IMR-90 (cell line): Measurements from ENCODE around the gene CMTR1. TPM values are rescaled to one million over a fixed set of nuclear protein-coding genes. Genes with fewer than 3 reads are reported as not detected.

ENCODE experiments used
- ATAC-seq: fragments of 200-7000 bp; cut with Tn5 transposase; 2 replicates; pipeline ENCODE4 v1.9.1; 2020; ENCODE audit warnings: low read depth, mild to moderate bottlenecking, moderate library complexity
- BruUV-seq: library from RNA; stranded (reverse); fragments of 400-500 nt; replicated peaks from 2 replicates; lab custom pipeline; 2021; lab: Mats Ljungman, UMichigan
- CTCF ChIA-PET: fragments of 300-600 bp; formaldehyde crosslinking; extraction: SDS; loops from one replicate; lab custom pipeline; 2021; ENCODE audit warnings: antibody characterized with exemption; lab: Yijun Ruan, JAX
- POLR2A ChIA-PET: fragments of 300-600 bp; sonication (Branson Sonifier 250); formaldehyde crosslinking; loops from one replicate; lab custom pipeline; 2022; ENCODE audit warnings: antibody characterized with exemption; ENCODE audit not compliant: unreplicated experiment; lab: Charles Lee
- DNase-seq: peaks from one replicate; pipeline ENCODE4 v3.0.0; 2013
- H2AFZ ChIP-seq: replicated peaks from 2 replicates; pipeline ENCODE3; 2013; ENCODE audit warnings: low read length, mild to moderate bottlenecking; ENCODE audit not compliant: poor library complexity
- H2AK5ac ChIP-seq: 2 replicates; pipeline ENCODE4 v1.6.1; 2013; ENCODE audit warnings: low read depth, low read length, inconsistent platforms
- H2AK9ac ChIP-seq: replicated peaks from 2 replicates; pipeline ENCODE3; 2013; ENCODE audit warnings: mild to moderate bottlenecking, low read depth, low read length, moderate library complexity; ENCODE audit not compliant: poor library complexity
- H2BK120ac ChIP-seq: 2 replicates; pipeline ENCODE4 v1.6.1; 2013; ENCODE audit warnings: low read depth, low read length, inconsistent platforms
- H2BK15ac ChIP-seq: 3 replicates; pipeline ENCODE4 v1.6.1; 2013; ENCODE audit warnings: low read depth, low read length, inconsistent platforms
- H2BK20ac ChIP-seq: 2 replicates; pipeline ENCODE4 v1.6.1; 2013; ENCODE audit warnings: low read depth, mild to moderate bottlenecking, inconsistent platforms, low read length, moderate library complexity
- H2BK5ac ChIP-seq: 2 replicates; pipeline ENCODE4 v1.6.1; 2013; ENCODE audit warnings: mild to moderate bottlenecking, low read depth, low read length, inconsistent platforms; ENCODE audit not compliant: poor library complexity, severe bottlenecking
- H3K14ac ChIP-seq: replicated peaks from 2 replicates; pipeline ENCODE4 v1.6.1; 2013; ENCODE audit warnings: low read depth, low read length, inconsistent platforms
- H3K18ac ChIP-seq: 2 replicates; pipeline ENCODE4 v1.6.1; 2013; ENCODE audit warnings: low read depth, low read length, control low read depth
- H3K23ac ChIP-seq: 2 replicates; pipeline ENCODE4 v1.6.1; 2013; ENCODE audit warnings: low read depth, low read length, inconsistent platforms
- H3K27ac ChIP-seq: 2 replicates; pipeline ENCODE4 v1.5.1; 2013; ENCODE audit warnings: mild to moderate bottlenecking, control low read depth, low read length; ENCODE audit not compliant: insufficient read depth
- H3K27me3 ChIP-seq: 2 replicates; pipeline ENCODE4 v1.6.1; 2013; ENCODE audit warnings: low read length; ENCODE audit not compliant: control insufficient read depth, insufficient read depth
- H3K36me3 ChIP-seq: 2 replicates; pipeline ENCODE4 v1.6.1; 2013; ENCODE audit warnings: low read length, mixed read lengths; ENCODE audit not compliant: control insufficient read depth, insufficient read depth
- H3K4ac ChIP-seq: 2 replicates; pipeline ENCODE4 v1.6.1; 2013; ENCODE audit warnings: low read depth, low read length, inconsistent platforms
- H3K4me1 ChIP-seq: 2 replicates; pipeline ENCODE4 v1.6.1; 2013; ENCODE audit warnings: low read length, mixed read lengths; ENCODE audit not compliant: control insufficient read depth, insufficient read depth
- H3K4me2 ChIP-seq: 2 replicates; pipeline ENCODE4 v1.6.1; 2013; ENCODE audit warnings: low read depth, mild to moderate bottlenecking, control low read depth, low read length, moderate library complexity
- H3K4me3 ChIP-seq: 2 replicates; pipeline ENCODE4 v1.5.1; 2013; ENCODE audit warnings: low read depth, mild to moderate bottlenecking, control low read depth, low read length, moderate library complexity; ENCODE audit not compliant: insufficient read depth
- H3K56ac ChIP-seq: 2 replicates; pipeline ENCODE4 v1.6.1; 2013; ENCODE audit warnings: low read length, inconsistent platforms; ENCODE audit not compliant: insufficient read depth; ENCODE audit errors: extremely low read depth
- H3K79me1 ChIP-seq, 2 experiments: 2 replicates each; pipeline ENCODE4 v1.6.1; 2013; ENCODE audit warnings: low read length in 2 of 2, inconsistent platforms in 1 of 2, low read depth in 1 of 2
- H3K9ac ChIP-seq: 2 replicates; pipeline ENCODE4 v1.6.1; 2013; ENCODE audit warnings: low read depth, low read length, control low read depth
- H3K9me1 ChIP-seq: 2 replicates; pipeline ENCODE4 v1.6.1; 2013; ENCODE audit warnings: low read length, inconsistent platforms; ENCODE audit not compliant: insufficient read depth
- H3K9me3 ChIP-seq: 2 replicates; pipeline ENCODE4 v1.6.1; 2013; ENCODE audit warnings: low read length; ENCODE audit not compliant: control insufficient read depth, insufficient read depth
- H4K20me1 ChIP-seq: 2 replicates; pipeline ENCODE4 v1.6.1; 2013; ENCODE audit warnings: low read length, inconsistent platforms; ENCODE audit not compliant: insufficient read depth
- H4K5ac ChIP-seq: 2 replicates; pipeline ENCODE4 v1.6.1; 2013; ENCODE audit warnings: mild to moderate bottlenecking, low read depth, low read length, control low read depth
- H4K8ac ChIP-seq, 2 experiments: 2 replicates each; pipeline ENCODE4 v1.6.1; 2013; ENCODE audit warnings: low read depth in 2 of 2, low read length in 2 of 2, control low read depth in 1 of 2, inconsistent platforms in 1 of 2
- H4K91ac ChIP-seq: 2 replicates; pipeline ENCODE4 v1.6.1; 2013; ENCODE audit warnings: low read depth, low read length, inconsistent platforms; ENCODE audit not compliant: insufficient read depth
- ELK1 ChIP-seq: fragments of 150-350 bp; IDR thresholded peaks from 2 replicates; pipeline ENCODE4 v1.6.1; 2016; ENCODE audit warnings: low read depth, mild to moderate bottlenecking, low read length, moderate library complexity, borderline replicate concordance
- dilution Hi-C: fragments of 300-500 bp; cut with HindIII; formaldehyde crosslinking; loops from one replicate; pipeline ENCODE4 v1.14.3; 2018; ENCODE audit warnings: low sequenced_read_pairs; ENCODE audit not compliant: unreplicated experiment
- in situ Hi-C: fragments of 300-500 bp; cut with MboI; formaldehyde crosslinking; loops from 3 replicates; pipeline ENCODE4 v1.14.3; 2019; ENCODE audit warnings: low sequenced_read_pairs, inconsistent platforms, mixed read lengths
- intact Hi-C: fragments of 100-400 bp; cut with micrococcal nuclease; formaldehyde crosslinking; loops from 2 replicates; pipeline ENCODE4 v1.10.0; 2022
- polyA plus RNA-seq, 3 experiments: library from polyadenylated mRNA; depleted of rRNA; stranded (reverse); fragments of >200 nt; gene quantifications; 2 replicates each; pipeline ENCODE4 v1.2.3, GENCODE V29; 2012; ENCODE audit warnings: low replicate concordance in 1 of 3
- total RNA-seq: library from RNA; depleted of rRNA; stranded (reverse); fragments of >200 nt; gene quantifications from 2 replicates; pipeline ENCODE4 v1.2.3, GENCODE V29; 2012

CMTR1 gene
- total and polyA plus RNA-seq, 2 of the 4 experiments (the other 2 are of a cell fraction): 22.6 to 30.1 TPM

GRCh38 chr6:37467718-37468117 lies 34.7 kb downstream of the CMTR1 start:
- no peak overlapping the region for H4K8ac ChIP-seq
- no peak overlapping the region for H2AK5ac ChIP-seq
- H4K5ac ChIP-seq: no peak overlapping the region
- no peak overlapping the region for H3K27ac ChIP-seq
- H3K79me1 ChIP-seq: 0 out of 4 replicates have a peak, but pooled peaks cover 0 to 2% of the 10 kb centered on the region in 2 experiments
- H3K4me2 ChIP-seq: no peak overlapping the region
- ATAC-seq: no peak
- peaks cover 25% of the 10 kb centered on the region for H3K36me3 ChIP-seq
- H3K9me1 ChIP-seq: no peaks in the 10 kb centered on the region
- no peak overlapping the region for H3K56ac ChIP-seq
- no peaks in the 10 kb centered on the region for H3K4me1 ChIP-seq
- no peaks in the 10 kb centered on the region for H4K20me1 ChIP-seq
- peaks cover 3% of the 10 kb centered on the region; the same call in 1 of the 2 replicates for H3K9me3 ChIP-seq
- dilution Hi-C loops (no loop called here), in situ Hi-C loops (no loop called here), intact Hi-C loops (no loop called here)
- POLR2A ChIA-PET: no interaction called here
- no peak overlapping the region for H3K14ac ChIP-seq
- no peak overlapping the region for H3K4ac ChIP-seq
- CTCF ChIA-PET: no interaction called here
- no TSS peak for BruUV-seq
- no peak overlapping the region for H2BK5ac ChIP-seq
- no peak overlapping the region for H3K9ac ChIP-seq
- no peak overlapping the region for H2AK9ac ChIP-seq
- no peaks in the 10 kb centered on the region for H3K27me3 ChIP-seq
- H2BK15ac ChIP-seq: no peak overlapping the region
- no peak overlapping the region for H2BK120ac ChIP-seq
- no peak overlapping the region for H3K4me3 ChIP-seq
- H2BK20ac ChIP-seq: no peak overlapping the region
- DNase-seq: no peak
- H3K18ac ChIP-seq: no peak overlapping the region
- TF ChIP-seq ELK1: no peak
- no peak overlapping the region for H4K91ac ChIP-seq
- no peak overlapping the region for H2AFZ ChIP-seq
- no peak overlapping the region for H3K23ac ChIP-seq
